GM21786 (cell line): ENCODE results near the gene ASTL.
"Not testable (repeated sequence)": the region's sequence is repeated elsewhere in the genome, so short reads cannot be mapped to it uniquely, and the experiment has no call there.

Experiments used
- ATAC-seq: cut with Tn5 transposase; IDR thresholded peaks from one replicate; pipeline ENCODE4 v1.9.1; 2021; ENCODE audit not compliant: unreplicated experiment

The ASTL gene

GRCh38 chr2:96138179-96139145 lies at the start of gene ASTL:
Gene ASTL, minus strand, starts transcription at chr2:96138502. Its CDS starts 66 bp downstream, at chr2:96138436.
- no peak for ATAC-seq

GRCh38 chr2:96186562-96186961 lies 48.3 kb upstream of the ASTL start:
- ATAC-seq = no peak

- no peak for ATAC-seq
Observed at GRCh38 chr2:96185516-96185915, 47.2 kb upstream of the ASTL start.

DNA sequence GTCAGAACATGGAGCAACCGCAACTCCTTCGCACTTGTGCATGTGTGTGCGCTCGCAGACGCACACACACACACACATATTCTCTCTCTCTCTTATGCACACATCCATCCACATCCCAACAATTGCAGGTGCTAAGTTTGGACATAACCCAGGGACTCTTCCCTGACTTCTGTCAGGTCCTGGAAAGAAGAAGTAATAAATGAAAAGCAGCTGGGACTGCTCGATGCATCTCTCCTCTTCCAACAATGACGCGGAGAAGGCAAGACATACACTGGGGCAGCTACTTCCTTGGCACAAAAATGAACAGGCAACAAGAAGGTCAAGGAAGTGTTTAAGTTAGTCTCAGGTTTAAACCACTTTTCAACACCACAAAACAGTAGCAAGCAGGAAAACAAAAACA lies 46.7 kb upstream of the ASTL start:
- ATAC-seq = no peak

DNA sequence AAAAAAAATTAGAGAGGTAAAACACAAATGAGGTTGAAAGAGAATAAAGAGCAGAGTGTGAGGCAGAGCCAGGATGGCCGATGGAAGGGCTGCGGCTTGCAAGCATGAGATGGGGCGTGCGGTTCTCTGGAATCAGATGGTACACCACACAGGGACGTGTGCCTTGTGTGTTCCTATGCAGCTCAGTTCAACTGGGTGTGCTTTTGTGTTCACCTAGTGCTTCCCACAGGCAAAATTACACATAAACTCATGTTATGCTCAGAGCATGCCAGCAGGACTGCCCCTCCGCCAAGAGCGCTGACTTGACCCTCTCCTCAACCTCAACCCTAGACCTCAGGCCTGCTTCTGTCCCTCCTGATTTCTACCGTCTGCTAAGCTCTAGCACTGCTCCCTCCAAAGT lies 45.9 kb upstream of the ASTL start:
- ATAC-seq = no peak

DNA sequence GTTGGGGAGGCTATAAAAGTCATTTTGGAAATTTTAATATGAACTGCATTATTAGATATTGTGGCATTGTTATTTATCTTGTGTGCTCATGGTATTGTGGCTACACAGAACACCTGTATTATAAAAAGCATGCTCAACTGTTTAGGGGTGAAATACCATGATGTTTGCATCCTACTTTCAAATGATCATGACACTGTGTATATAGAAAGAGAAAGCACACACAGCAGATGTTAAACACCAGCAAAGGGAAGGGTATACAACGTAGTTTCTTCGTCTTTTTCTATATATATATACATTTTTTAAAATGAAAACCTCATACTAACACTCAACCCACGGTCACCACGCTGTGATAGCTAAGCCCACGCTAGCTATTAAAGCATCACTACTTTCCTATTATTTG lies 43.2 kb upstream of the ASTL start:
- no peak for ATAC-seq

DNA sequence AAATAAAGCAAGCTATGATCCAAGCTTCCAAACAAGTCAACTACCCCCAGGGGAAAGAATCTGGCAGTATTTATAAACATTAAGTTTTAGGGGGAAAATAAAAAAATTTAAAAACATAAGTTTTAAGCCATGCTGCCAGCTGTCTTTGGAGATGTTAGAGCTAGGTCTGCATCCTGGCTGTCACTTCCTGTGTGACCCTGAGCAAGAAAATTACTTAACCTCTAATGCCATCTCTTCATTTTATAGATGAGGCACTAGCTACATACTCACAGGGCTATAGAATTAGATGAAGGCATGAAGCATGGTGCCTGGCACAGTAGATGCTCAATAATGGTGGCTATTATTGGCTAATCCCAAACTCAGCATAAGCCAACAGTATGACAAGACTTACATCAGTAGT lies 42.2 kb upstream of the ASTL start:
- ATAC-seq = no peak

DNA sequence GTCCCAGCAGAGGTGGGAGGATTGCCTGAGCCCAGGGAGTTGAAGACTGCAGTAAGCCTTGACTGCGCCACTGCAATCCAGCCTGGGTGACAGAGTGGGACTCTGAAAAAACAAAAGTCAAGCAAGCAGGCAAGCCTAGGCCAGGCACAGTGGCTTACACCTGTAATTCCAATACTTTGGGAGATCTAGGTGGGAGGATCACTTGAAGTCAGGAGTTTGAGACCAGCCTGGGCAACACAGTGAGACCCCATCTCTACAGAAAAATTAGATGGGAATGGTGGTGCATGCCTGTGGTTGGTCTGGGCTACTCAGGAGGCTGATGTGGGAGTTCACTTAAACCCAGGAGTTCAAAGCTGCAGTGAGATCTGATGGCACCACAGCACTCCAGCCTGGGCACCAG lies 41.7 kb upstream of the ASTL start:
- ATAC-seq = no peak

DNA sequence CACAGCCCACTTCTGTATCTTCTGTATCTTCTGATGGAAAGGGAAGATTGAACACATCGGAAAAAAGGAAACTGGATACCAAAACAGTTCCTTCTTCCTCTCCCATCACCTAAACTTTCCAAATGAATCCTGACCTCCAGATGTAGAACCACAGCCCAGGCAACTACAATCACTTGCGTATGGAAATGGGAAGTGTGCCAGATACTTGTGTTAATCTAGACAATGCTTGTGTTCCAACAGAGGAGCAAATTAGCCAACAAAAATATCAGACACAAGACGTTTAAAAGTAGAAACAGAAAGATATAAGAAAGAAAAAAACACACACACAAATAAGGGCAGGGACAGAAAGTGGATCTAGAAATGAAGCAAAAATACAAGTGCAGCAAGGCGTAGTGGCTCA lies 38.4 kb upstream of the ASTL start:
- ATAC-seq = no peak

DNA sequence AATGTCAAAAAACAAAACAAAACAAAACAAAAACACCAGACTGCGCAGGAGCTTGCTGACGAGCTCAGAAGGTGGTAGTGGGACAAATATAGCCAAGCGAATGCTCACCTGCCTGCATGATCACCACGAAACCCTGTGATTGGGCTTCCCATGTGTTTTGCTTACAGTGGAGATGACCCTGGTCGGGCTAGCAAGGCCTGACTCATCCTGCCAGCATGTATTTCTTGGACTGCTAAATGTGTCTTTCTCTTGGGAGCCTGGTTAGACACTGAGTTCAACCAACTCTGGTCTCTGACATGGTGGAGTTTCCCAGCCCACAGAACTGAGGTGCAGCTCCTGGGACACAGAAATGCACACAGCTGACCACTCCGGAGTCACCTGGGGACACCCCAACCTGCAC lies 37.6 kb upstream of the ASTL start:
- ATAC-seq = no peak

- ATAC-seq = peak; percentile 80
Observed at GRCh38 chr2:96174251-96175144, 36.2 kb upstream of the ASTL start.

DNA sequence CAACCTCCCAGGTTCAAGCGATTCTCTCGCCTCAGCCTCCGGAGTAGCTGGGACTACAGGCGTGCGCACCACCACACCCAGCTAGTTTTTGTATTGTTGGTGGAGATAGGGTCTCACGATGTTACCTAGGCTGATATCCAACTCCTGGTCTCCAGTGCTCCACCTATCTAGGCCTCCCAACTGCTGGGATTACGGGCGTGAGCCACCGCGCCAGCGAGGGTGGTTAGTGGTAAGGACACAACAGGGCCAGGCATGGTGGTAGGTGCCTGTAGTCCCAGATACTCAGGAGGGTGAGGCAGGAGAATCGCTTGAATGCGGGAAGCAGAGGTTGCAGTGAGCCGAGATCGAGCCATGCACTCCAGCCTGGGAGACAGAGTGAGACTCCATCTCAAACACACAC lies 33.5 kb upstream of the ASTL start:
- no peak for ATAC-seq

DNA sequence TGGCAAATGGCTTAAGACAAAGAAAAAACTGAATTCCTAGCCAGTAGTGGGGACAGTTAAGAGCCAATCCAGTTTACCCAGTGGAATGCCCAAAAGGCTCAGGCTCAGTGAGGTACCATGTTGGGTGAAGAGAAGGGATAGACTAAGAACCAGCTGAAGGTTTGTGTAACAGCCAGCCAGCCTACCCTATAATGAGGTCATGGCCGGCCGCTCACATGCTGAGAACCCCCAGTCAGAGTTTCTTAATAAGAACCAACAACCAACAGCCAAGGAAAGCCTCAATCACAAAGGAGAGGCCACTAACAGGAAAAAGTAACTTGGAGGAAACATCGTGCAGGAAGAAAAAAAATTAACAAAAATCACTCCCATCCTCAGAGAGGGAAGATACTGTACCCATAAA lies 32.3 kb upstream of the ASTL start:
- ATAC-seq = no peak

- no peak for ATAC-seq
Observed at GRCh38 chr2:96169868-96170507, 31.7 kb upstream of the ASTL start.

GRCh38 chr2:96167407-96168013 lies 29.2 kb upstream of the ASTL start:
- no peak for ATAC-seq

DNA sequence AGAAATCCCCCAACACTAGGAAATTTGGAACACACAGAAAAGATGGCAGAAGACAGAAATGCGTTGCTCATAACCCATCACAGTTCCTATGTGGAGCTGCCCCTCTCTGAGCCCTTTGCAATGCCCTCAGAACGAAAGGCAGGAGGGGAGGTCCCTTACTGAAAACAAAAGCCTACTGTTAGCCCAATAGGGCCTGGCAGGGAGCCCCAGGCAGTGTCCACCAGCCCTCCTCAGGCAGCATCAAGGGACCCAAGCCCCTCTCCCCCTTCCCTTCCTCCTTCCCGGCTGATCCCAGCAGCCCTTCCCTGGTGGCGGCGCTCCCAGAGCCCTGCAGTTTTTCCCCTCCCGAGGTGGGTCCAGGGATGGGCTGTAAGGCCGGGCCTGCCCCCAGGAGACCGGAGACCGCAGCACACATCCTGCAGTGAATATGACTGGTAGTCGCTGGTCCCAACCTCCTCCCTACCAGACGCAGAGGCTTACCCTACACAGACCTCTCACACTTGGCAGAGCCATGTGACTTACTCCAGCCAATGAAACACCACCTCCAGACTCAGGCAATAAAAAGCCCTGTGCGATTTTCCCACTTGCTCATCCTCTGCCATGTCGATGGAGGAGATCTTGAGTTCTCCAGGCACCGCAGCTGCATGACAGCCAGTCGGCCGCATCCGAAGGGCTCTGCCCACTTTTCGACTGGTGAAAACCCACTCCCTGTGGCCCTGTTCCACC lies 26.3 kb upstream of the ASTL start:
- peak; percentile 75 for ATAC-seq

- ATAC-seq = peak; percentile 56
Observed at GRCh38 chr2:96163768-96164429, 25.6 kb upstream of the ASTL start.

DNA sequence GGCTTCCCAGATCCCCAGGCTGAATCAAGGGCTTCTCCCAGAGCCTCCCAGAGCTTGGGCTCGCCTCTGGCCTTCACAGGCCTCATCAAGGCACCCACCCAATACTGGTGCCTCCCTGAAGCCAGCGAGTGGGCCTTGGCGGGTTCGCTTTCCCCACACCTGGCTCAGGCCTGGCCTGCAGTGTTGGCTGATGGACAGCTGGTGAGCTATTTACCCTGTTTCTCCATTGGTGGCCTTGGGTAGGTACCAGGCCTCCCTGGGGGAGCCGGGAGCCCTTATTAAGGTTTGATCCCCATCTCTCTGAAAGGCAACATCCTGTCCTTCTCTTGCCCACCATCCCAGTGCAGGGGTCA lies 25.1 kb upstream of the ASTL start:
- ATAC-seq = peak; percentile 9

DNA sequence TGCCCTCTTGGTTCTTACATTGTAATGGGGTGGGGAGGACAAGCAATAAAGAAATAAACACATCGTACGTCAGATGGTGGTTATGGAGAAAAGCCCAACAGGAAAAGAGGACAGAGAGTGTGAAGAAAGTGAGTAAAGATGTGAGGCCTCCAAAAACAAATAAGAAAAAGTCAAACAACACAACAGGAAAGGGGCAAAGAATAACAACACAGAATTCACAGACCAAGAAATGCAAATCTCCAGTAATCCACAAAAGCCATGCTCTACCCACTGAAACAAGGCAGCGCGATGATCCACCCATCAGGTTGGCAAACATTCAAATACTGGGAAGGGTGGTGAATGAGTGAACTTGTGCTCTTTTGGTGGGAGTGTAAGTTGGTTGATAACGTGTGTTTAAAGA lies 23.6 kb upstream of the ASTL start:
- no peak for ATAC-seq

DNA sequence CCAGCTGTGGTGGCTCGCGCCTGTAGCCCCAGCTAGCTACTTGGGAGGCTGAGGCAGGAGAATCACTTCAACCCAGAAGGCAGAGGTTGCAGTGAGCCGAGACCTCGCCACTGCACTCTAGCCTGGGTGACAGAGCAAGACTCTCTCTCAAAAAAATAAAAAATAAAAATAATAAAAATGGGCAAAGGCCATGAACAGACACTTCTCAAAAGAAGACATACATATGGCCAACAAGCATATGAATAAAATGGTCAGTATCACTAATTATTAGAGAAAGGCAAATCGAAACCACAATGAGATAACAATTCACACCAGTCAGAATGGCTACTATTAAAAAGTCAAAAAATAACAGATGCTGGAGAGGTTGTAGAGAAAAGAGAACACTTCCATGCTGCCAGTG lies 22.1 kb upstream of the ASTL start:
- ATAC-seq = not testable (repeated sequence)
